HG03558 (cell line): ENCODE results near the gene PPP1R9B.

Experiments
- ATAC-seq: cut with Tn5 transposase; IDR thresholded peaks from one replicate; pipeline ENCODE4 v1.9.1; 2021; ENCODE audit warnings: moderate number of reproducible peaks; ENCODE audit not compliant: unreplicated experiment; ENCODE audit errors: extremely low read depth

Gene PPP1R9B

GRCh38 chr17:50161023-50161910, 10.8 kb upstream of the PPP1R9B start:
- ATAC-seq, result no peak

GRCh38 chr17:50157891-50158290, 7.4 kb upstream of the PPP1R9B start:
- ATAC-seq, result no peak

- ATAC-seq, result no peak
Measured at GRCh38 chr17:50155115-50155819, 4.8 kb upstream of the PPP1R9B start.

- ATAC-seq, result no peak
Measured at GRCh38 chr17:50154604-50155003, 4.1 kb upstream of the PPP1R9B start.

- no peak for ATAC-seq
Measured at GRCh38 chr17:50153650-50154575, 3.4 kb upstream of the PPP1R9B start.

- no peak for ATAC-seq
Measured at GRCh38 chr17:50152736-50153135, 2.3 kb upstream of the PPP1R9B start.

GRCh38 chr17:50151937-50152547, 1.6 kb upstream of the PPP1R9B start:
- no peak for ATAC-seq

- ATAC-seq, result peak; percentile 29
Measured at GRCh38 chr17:50151041-50151936, 812 bp upstream of the PPP1R9B start.

GRCh38 chr17:50149417-50150353, 792 bp downstream of the PPP1R9B start:
- no peak for ATAC-seq

GRCh38 chr17:50149091-50149416, 1.4 kb downstream of the PPP1R9B start:
- ATAC-seq, result no peak

GRCh38 chr17:50148226-50149090, 2.0 kb downstream of the PPP1R9B start:
- no peak for ATAC-seq

GRCh38 chr17:50147841-50148225, 2.6 kb downstream of the PPP1R9B start:
- no peak for ATAC-seq

- no peak for ATAC-seq
Measured at GRCh38 chr17:50146927-50147665, 3.4 kb downstream of the PPP1R9B start.

- ATAC-seq, result no peak
Measured at GRCh38 chr17:50146230-50146926, 4.1 kb downstream of the PPP1R9B start.

- ATAC-seq, result no peak
Measured at GRCh38 chr17:50145532-50146229, 4.8 kb downstream of the PPP1R9B start.
